H1 (cell line): ENCODE results near the gene MRPS9. TPM values are rescaled to one million over a fixed set of nuclear protein-coding genes. Genes with fewer than 3 reads are reported as not detected.

Experiments used
- CTCF ChIA-PET: fragments of 300-600 bp; sonication (Branson Sonifier 250); formaldehyde crosslinking; loops from one replicate; lab custom pipeline; 2021; ENCODE audit not compliant: partially characterized antibody; lab: Charles Lee
- POLR2A ChIA-PET: fragments of 300-600 bp; sonication (Branson Sonifier 250); formaldehyde crosslinking; loops from one replicate; lab custom pipeline; 2021; ENCODE audit warnings: inconsistent platforms; ENCODE audit not compliant: partially characterized antibody; lab: Charles Lee
- DNase-seq, 2 experiments: peaks; one replicate each; pipeline versions ENCODE4 v3.0.0 to v3.0.0-alpha.2; 2010 to 2022; ENCODE audit warnings: low spot score in 2 of 2, low read depth in 1 of 2, mixed read lengths in 1 of 2
- FAIRE-seq: peaks from 2 replicates; lab custom pipeline; 2011; peaks lifted over from hg19 to GRCh38; lab: Jason Lieb, UNC
- H2AFZ ChIP-seq: 2 replicates; pipeline ENCODE4 v1.8.1; 2012; ENCODE audit warnings: low read length, inconsistent platforms
- H2AK5ac ChIP-seq: 2 replicates; pipeline ENCODE4 v1.6.1; 2013; ENCODE audit warnings: low read depth, low read length
- H2BK120ac ChIP-seq: replicated peaks from 2 replicates; pipeline ENCODE3; 2013; ENCODE audit warnings: low read depth, low read length, inconsistent platforms
- H2BK12ac ChIP-seq: 2 replicates; pipeline ENCODE4 v1.6.1; 2013; ENCODE audit warnings: low read depth, low read length
- H2BK15ac ChIP-seq: 2 replicates; pipeline ENCODE4 v1.6.1; 2013; ENCODE audit warnings: low read length
- H2BK20ac ChIP-seq: 2 replicates; pipeline ENCODE4 v1.6.1; 2013; ENCODE audit warnings: low read length
- H2BK5ac ChIP-seq: 2 replicates; pipeline ENCODE4 v1.6.1; 2013; ENCODE audit warnings: low read depth, low read length
- H3K14ac ChIP-seq: 2 replicates; pipeline ENCODE4 v1.6.1; 2013; ENCODE audit warnings: inconsistent platforms; ENCODE audit not compliant: insufficient read length
- H3K18ac ChIP-seq: 2 replicates; pipeline ENCODE4 v1.6.1; 2013; ENCODE audit warnings: low read length; ENCODE audit errors: extremely low read depth
- H3K23ac ChIP-seq: 2 replicates; pipeline ENCODE4 v1.6.1; 2013; ENCODE audit warnings: inconsistent platforms; ENCODE audit not compliant: insufficient read length
- H3K23me2 ChIP-seq: 2 replicates; pipeline ENCODE4 v1.6.1; 2013; ENCODE audit warnings: low read depth, low read length
- H3K27ac ChIP-seq: 2 replicates; pipeline ENCODE4 v1.6.1; 2011; ENCODE audit warnings: low read depth, low read length, inconsistent platforms
- H3K27me3 ChIP-seq, 4 experiments: replicated peaks in 1 of 4; 1 replicate in 1 of 4; 2 replicates in 3 of 4; pipeline versions ENCODE4 v1.6.1 to v1.8.1; 2011 to 2013; ENCODE audit warnings: low read length in 3 of 4, mild to moderate bottlenecking in 3 of 4, inconsistent platforms in 2 of 4, mixed read lengths in 2 of 4, moderate library complexity in 1 of 4; ENCODE audit not compliant: control insufficient read depth in 3 of 4, insufficient read depth in 3 of 4; ENCODE audit errors: extremely low read depth in 1 of 4
- H3K36me3 ChIP-seq, 4 experiments: 2 replicates each; pipeline versions ENCODE4 v1.6.1 to v1.8.1; 2011 to 2013; ENCODE audit warnings: mild to moderate bottlenecking in 4 of 4, low read length in 3 of 4, moderate library complexity in 2 of 4, control low read depth in 1 of 4, inconsistent platforms in 1 of 4; ENCODE audit not compliant: insufficient read depth in 4 of 4, control insufficient read depth in 2 of 4
- H3K4ac ChIP-seq: replicated peaks from 2 replicates; pipeline ENCODE3; 2013; ENCODE audit warnings: low read length, low read depth, mixed read lengths, inconsistent platforms; ENCODE audit not compliant: insufficient read length
- H3K4me1 ChIP-seq, 4 experiments: replicated peaks in 1 of 4; 1 replicate in 1 of 4; 2 replicates in 3 of 4; pipeline versions ENCODE4 v1.6.1 to v1.8.1; 2011 to 2013; ENCODE audit warnings: low read length in 3 of 4, inconsistent platforms in 2 of 4, mixed read lengths in 1 of 4; ENCODE audit not compliant: insufficient read depth in 4 of 4, control insufficient read depth in 3 of 4
- H3K4me2 ChIP-seq, 2 experiments: 2 replicates each; pipeline versions ENCODE4 v1.6.1 to v1.8.1; 2011 to 2013; ENCODE audit warnings: low read depth in 2 of 2, low read length in 2 of 2, control low read depth in 1 of 2, inconsistent platforms in 1 of 2, mild to moderate bottlenecking in 1 of 2; ENCODE audit not compliant: insufficient read depth in 1 of 2
- H3K4me3 ChIP-seq, 4 experiments: fragments of 200-600, 300-600 bp in 1 of 4; sonication (generic), shearing (Covaris generic), sonication (Bioruptor Twin) in 1 of 4; 2 replicates each; pipeline versions ENCODE4 v1.5.1 to v1.8.1; 2011 to 2016; ENCODE audit warnings: low read length in 4 of 4, low read depth in 3 of 4, control low read depth in 2 of 4, inconsistent platforms in 2 of 4, mild to moderate bottlenecking in 2 of 4, mixed read lengths in 1 of 4, moderate library complexity in 1 of 4; ENCODE audit not compliant: insufficient read depth in 2 of 4; ENCODE audit errors: extremely low read depth in 1 of 4
- H3K56ac ChIP-seq: replicated peaks from 2 replicates; pipeline ENCODE3; 2013; ENCODE audit warnings: low read depth, mild to moderate bottlenecking, mixed read lengths, low read length, inconsistent platforms; ENCODE audit not compliant: insufficient read length
- H3K79me1 ChIP-seq: 2 replicates; pipeline ENCODE4 v1.6.1; 2013; ENCODE audit warnings: low read depth, low read length, control low read depth
- H3K79me2 ChIP-seq, 2 experiments: 2 replicates each; pipeline versions ENCODE4 v1.6.1 to v1.8.1; 2012 to 2013; ENCODE audit warnings: low read length in 2 of 2, mild to moderate bottlenecking in 2 of 2, inconsistent platforms in 1 of 2; ENCODE audit not compliant: insufficient read depth in 2 of 2, control insufficient read depth in 1 of 2
- H3K9ac ChIP-seq, 4 experiments: replicated peaks in 1 of 4; 1 replicate in 1 of 4; 2 replicates in 3 of 4; pipeline versions ENCODE4 v1.6.1 to v1.8.1; 2011 to 2013; ENCODE audit warnings: low read depth in 3 of 4, low read length in 3 of 4, control low read depth in 2 of 4, mild to moderate bottlenecking in 2 of 4, moderate library complexity in 2 of 4, inconsistent platforms in 1 of 4; ENCODE audit errors: extremely low read depth in 1 of 4
- H3K9me3 ChIP-seq, 2 experiments: 2 replicates each; pipeline versions ENCODE4 v1.6.1 to v1.8.1; 2012 to 2013; ENCODE audit warnings: mild to moderate bottlenecking in 2 of 2, moderate library complexity in 2 of 2, control low read depth in 1 of 2, inconsistent platforms in 1 of 2, low read depth in 1 of 2, low read length in 1 of 2, mixed read lengths in 1 of 2; ENCODE audit not compliant: insufficient read depth in 2 of 2
- H4K20me1 ChIP-seq, 2 experiments: replicated peaks in 1 of 2; 2 replicates each; pipeline versions ENCODE3 to v1.8.1; 2011 to 2013; ENCODE audit warnings: inconsistent platforms in 2 of 2, low read length in 2 of 2, mild to moderate bottlenecking in 1 of 2; ENCODE audit not compliant: insufficient read depth in 2 of 2, control insufficient read depth in 1 of 2
- H4K5ac ChIP-seq: 2 replicates; pipeline ENCODE4 v1.6.1; 2013; ENCODE audit warnings: low read length, low read depth, mixed read lengths, inconsistent platforms; ENCODE audit not compliant: insufficient read length
- H4K8ac ChIP-seq: 2 replicates; pipeline ENCODE4 v1.8.0; 2013; ENCODE audit warnings: mild to moderate bottlenecking, moderate library complexity, low read length, inconsistent platforms; ENCODE audit not compliant: insufficient read depth; ENCODE audit errors: extremely low read depth
- H4K91ac ChIP-seq: replicated peaks from 2 replicates; pipeline ENCODE3; 2013; ENCODE audit warnings: low read length, mixed read lengths, inconsistent platforms; ENCODE audit not compliant: insufficient read length
- ASH2L ChIP-seq: fragments of 200-600, 300-600 bp; sonication (generic); IDR thresholded peaks from one replicate; pipeline ENCODE4 v1.7.1; 2017; ENCODE audit warnings: low read length
- CBX5 ChIP-seq: fragments of 300-800, 300-1000 bp; sonication (generic); IDR thresholded peaks from 2 replicates; pipeline ENCODE4 v1.7.1; 2016; ENCODE audit warnings: antibody characterized with exemption, low read length, low read depth
- CHD1 ChIP-seq: IDR thresholded peaks from 2 replicates; pipeline ENCODE4 v1.6.1; 2012; ENCODE audit warnings: low read depth, low read length, improper control_type of control experiment
- HDAC6 ChIP-seq: IDR thresholded peaks from one replicate; pipeline ENCODE4 v1.7.1; 2012; ENCODE audit warnings: low read depth, mild to moderate bottlenecking, inconsistent platforms, low read length, moderate library complexity
- KDM1A ChIP-seq: fragments of 200-600, 300-600 bp; sonication (generic); IDR thresholded peaks from 2 replicates; pipeline ENCODE4 v1.7.1; 2016; ENCODE audit warnings: mild to moderate bottlenecking, low read length, borderline replicate concordance
- PHF8 ChIP-seq: fragments of 200-600 bp; sonication (generic); conservative IDR thresholded peaks from 2 replicates; pipeline ENCODE4 v1.7.1; 2012; ENCODE audit warnings: low read depth, mild to moderate bottlenecking, inconsistent platforms, low read length, moderate library complexity
- POLR2A ChIP-seq, 2 experiments: IDR thresholded peaks; 1 replicate in 1 of 2; 2 replicates in 1 of 2; pipeline ENCODE4 v1.6.1; 2011; ENCODE audit warnings: low read depth in 2 of 2, low read length in 2 of 2, mild to moderate bottlenecking in 2 of 2; ENCODE audit errors: control extremely low read depth in 1 of 2
- POLR2AphosphoS5 ChIP-seq: IDR thresholded peaks from 2 replicates; pipeline ENCODE4 v1.6.1; 2011; ENCODE audit warnings: low read depth, low read length
- SP1 ChIP-seq: IDR thresholded peaks from 2 replicates; pipeline ENCODE4 v1.6.1; 2011; ENCODE audit warnings: low read depth, low read length
- SRF ChIP-seq: IDR thresholded peaks from 2 replicates; pipeline ENCODE4 v1.6.1; 2011; ENCODE audit warnings: mild to moderate bottlenecking, low read depth, low read length, moderate library complexity
- WGBS, 2 experiments: shearing (Covaris generic) in 1 of 2; methylation state at CpG; one replicate each; pipeline versions ENCODE4 v1.1.6 to v1.1.7; 2013 to 2015; ENCODE audit warnings: low lambda C conversion rate in 2 of 2, mixed read lengths in 2 of 2, inconsistent platforms in 1 of 2, low coverage in 1 of 2, missing lambda C conversion rate in 1 of 2; ENCODE audit not compliant: insufficient replicate concordance in 2 of 2, insufficient coverage in 1 of 2, insufficient read length in 1 of 2; ENCODE audit errors: extremely low coverage in 1 of 2, missing lambda C conversion rate in 1 of 2; 5-methylcytosine and 5-hydroxymethylcytosine counted together
- polyA plus RNA-seq, 7 experiments: library from polyadenylated mRNA; depleted of rRNA in 3 of 7; stranded (reverse) in 5 of 7; unstranded in 2 of 7; fragments of >200 nt in 5 of 7; fragments of 200-250 nt in 2 of 7; gene quantifications; 1 replicate in 5 of 7; 2 replicates in 1 of 7; 4 replicates in 1 of 7; pipeline versions ENCODE4 v1.2.1 to v1.2.3, GENCODE V29; 2011 to 2013; ENCODE audit warnings: missing spikeins in 2 of 7, mixed read lengths in 2 of 7
- total RNA-seq: library from RNA; stranded (reverse); fragmentation: NEBNext Ultra II Directional; extraction: Animal tissue kit (Norgen Biotek cat#: 25700); gene quantifications from 2 replicates; pipeline ENCODE4 v1.2.1, GENCODE V29; 2021
- TF ChIP-seq, protein P1 (sequence below): IDR thresholded peaks from 2 replicates; pipeline ENCODE4 v1.6.1; 2011; ENCODE audit warnings: low read depth, mild to moderate bottlenecking, low read length; ENCODE audit not compliant: insufficient read depth

Gene MRPS9
- total and polyA plus RNA-seq, 2 of the 8 experiments (the other 6 are each of a cell fraction or from before 2014, with no cell fraction given): 36.2 to 71.0 TPM

DNA sequence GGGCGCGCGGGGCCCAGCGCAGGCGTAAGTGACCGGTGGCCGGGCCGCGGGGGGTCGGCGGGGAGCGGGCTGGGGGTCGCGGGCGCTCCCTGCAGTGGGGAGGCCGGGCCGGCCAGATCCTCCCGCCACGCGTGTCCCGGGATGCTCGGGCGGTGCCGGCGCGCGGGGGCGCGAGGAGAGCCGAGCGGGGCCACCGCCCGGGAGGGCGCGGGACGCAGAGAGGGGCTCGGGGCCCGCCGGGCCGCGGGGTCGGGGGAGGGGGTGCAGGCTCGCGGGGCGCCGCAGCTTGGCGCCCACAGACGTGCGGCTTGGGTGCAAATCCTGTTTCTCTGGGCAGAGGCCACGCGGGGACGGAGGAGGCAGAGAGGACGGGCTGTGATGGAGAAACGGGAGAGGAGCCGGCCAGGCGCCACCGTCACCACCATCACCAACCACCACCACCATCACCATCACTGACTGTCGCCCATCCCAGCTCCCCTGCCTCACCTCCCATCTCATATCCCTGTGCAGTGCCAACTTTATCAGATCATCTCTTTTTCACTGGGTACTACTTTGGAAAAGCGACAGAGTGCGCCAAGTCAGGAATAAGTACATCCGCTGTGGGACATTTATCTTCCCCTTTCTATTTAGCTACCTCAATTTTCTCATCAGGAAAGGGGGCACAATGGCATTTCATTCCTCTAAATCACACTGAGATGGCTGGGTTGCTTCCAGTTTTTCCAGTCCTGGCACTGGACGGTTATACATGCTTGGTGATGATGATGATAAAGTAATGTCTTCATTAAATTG is 106.5 kb downstream of the MRPS9 start:
- Histone ChIP-seq H3K27me3 (peaks cover 0 to 3% (median 0%) of the 10 kb centered on the region in 4 experiments; a peak in 1 of 7 replicates), H3K79me1 (no peaks in the 10 kb centered on the region), H3K9ac (peak overlapping the region in 2 of 4 experiments; percentile 57 to 89; a peak in 3 of 7 replicates), H2BK12ac (no peak overlapping the region), H4K91ac (peak overlapping the region; percentile 3), H3K9me3 (no peaks in the 10 kb centered on the region), H3K36me3 (no peaks in the 10 kb centered on the region), H3K4ac (no peak overlapping the region), H2AFZ (no peak overlapping the region), H3K79me2 (no peaks in the 10 kb centered on the region), H3K4me3 (peak overlapping the region; percentile 61 to 74 (median 66)), H3K23me2 (peaks cover 1% of the 10 kb centered on the region; the same call in 1 of the 2 replicates), H4K20me1 (no peaks in the 10 kb centered on the region), H3K23ac (no peak overlapping the region), H2AK5ac (no peak overlapping the region), H3K14ac (no peak overlapping the region), H2BK20ac (no peak overlapping the region), H3K4me1 (peaks cover 0 to 5% (median 2%) of the 10 kb centered on the region in 4 experiments; a peak in 3 of 7 replicates), H4K5ac (no peak overlapping the region), H3K27ac (no peak overlapping the region), H2BK15ac (no peak overlapping the region), H2BK120ac (no peak overlapping the region), H3K4me2 (peak overlapping the region; percentile 53 to 84), H2BK5ac (no peak overlapping the region), H4K8ac (peak overlapping the region; percentile 90; the same call in 1 of the 2 replicates), H3K18ac (peak overlapping the region; percentile 51; the same call in 1 of the 2 replicates), H3K56ac (no peak overlapping the region)
- ChIA-PET POLR2A (interaction anchor here (1.0 kb wide), 1 partner anchor 41 kb away, joined by 4 read pairs; no protein-coding TSS in a partner anchor), CTCF (interaction anchor here (1.4 to 7.6 kb wide), 6 partner anchors 11 to 94 kb away, joined by 3 to 65 read pairs (median 4); no protein-coding TSS in a partner anchor)
- DNase-seq (no peak), FAIRE-seq (peak; percentile 28)
- 23% methylated on average over 15 of the region's 62 CpGs; no CpG with 5 or more reads in 1 of the 2 experiments for WGBS, 2 experiments
- TF ChIP-seq SRF (no peak), KDM1A (peak; percentile 56; the same call in 1 of the 2 replicates), CBX5 (no peak), ASH2L (no peak), CHD1 (no peak), SP1 (no peak), POLR2A (IDR thresholded peaks at IDR 0.05; ENCODE audit: control extremely low read depth in 1 of 2, low read depth in 2 of 2, low read length in 2 of 2) (no peak), PHF8 (peak; percentile 57; the same call in 1 of the 2 replicates), HDAC6 (no peak), POLR2AphosphoS5 (peak; percentile 52; the same call in 1 of the 2 replicates)
- TF ChIP-seq, protein P1, sequence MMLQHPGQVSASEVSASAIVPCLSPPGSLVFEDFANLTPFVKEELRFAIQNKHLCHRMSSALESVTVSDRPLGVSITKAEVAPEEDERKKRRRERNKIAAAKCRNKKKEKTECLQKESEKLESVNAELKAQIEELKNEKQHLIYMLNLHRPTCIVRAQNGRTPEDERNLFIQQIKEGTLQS: no peak
